RWPE2 (cell line): ENCODE results near the gene HOXB7.

Experiments used
- ATAC-seq: fragments of 200-7000 bp; cut with Tn5 transposase; 3 replicates; pipeline ENCODE4 v1.9.1; 2021; ENCODE audit warnings: low read depth
- DNase-seq: peaks from one replicate; pipeline ENCODE4 v3.0.0-alpha.2; 2020; ENCODE audit warnings: low spot score
- H3K27ac ChIP-seq: fragments of 450-650 bp; 2 replicates; pipeline ENCODE4 v1.5.1; 2017; ENCODE audit warnings: mild to moderate bottlenecking; ENCODE audit not compliant: poor library complexity, severe bottlenecking
- H3K27me3 ChIP-seq: fragments of 250-450 bp; sonication (Bioruptor Pico); 2 replicates; pipeline ENCODE4 v1.5.1; 2021; ENCODE audit warnings: mild to moderate bottlenecking, moderate library complexity; ENCODE audit not compliant: insufficient read depth, poor library complexity, severe bottlenecking
- H3K36me3 ChIP-seq: fragments of 250-450 bp; sonication (Bioruptor Pico); 2 replicates; pipeline ENCODE4 v1.5.1; 2020; ENCODE audit warnings: low read depth, mild to moderate bottlenecking, moderate library complexity
- H3K4me1 ChIP-seq: fragments of 250-450 bp; sonication (Bioruptor Pico); 2 replicates; pipeline ENCODE4 v1.5.1; 2021; ENCODE audit warnings: mild to moderate bottlenecking, moderate library complexity; ENCODE audit not compliant: insufficient read depth, poor library complexity, severe bottlenecking
- H3K4me3 ChIP-seq: fragments of 250-450 bp; sonication (Bioruptor Pico); 2 replicates; pipeline ENCODE4 v1.5.1; 2021; ENCODE audit warnings: mild to moderate bottlenecking, moderate library complexity; ENCODE audit not compliant: severe bottlenecking
- H3K9me3 ChIP-seq: fragments of 250-450 bp; sonication (Bioruptor Pico); 2 replicates; pipeline ENCODE4 v1.5.1; 2021; ENCODE audit warnings: mild to moderate bottlenecking, moderate library complexity; ENCODE audit not compliant: severe bottlenecking
- CTCF ChIP-seq: fragments of 450-650 bp; IDR thresholded peaks from one replicate; pipeline ENCODE4 v1.5.1; 2017; ENCODE audit warnings: mild to moderate bottlenecking, moderate library complexity; ENCODE audit not compliant: poor library complexity, severe bottlenecking

Gene HOXB7

GRCh38 chr17:48605991-48606891 lies 4.6 kb downstream of the HOXB7 start:
- Histone ChIP-seq H3K9me3 (no peaks in the 10 kb centered on the region), H3K36me3 (no peaks in the 10 kb centered on the region), H3K27me3 (no peaks in the 10 kb centered on the region), H3K27ac (no peak overlapping the region), H3K4me3 (no peak overlapping the region), H3K4me1 (peaks cover 18% of the 10 kb centered on the region)
- DNase-seq (no peak), ATAC-seq (no peak)
- TF ChIP-seq CTCF, result no peak

GRCh38 chr17:48605409-48605919 lies 5.4 kb downstream of the HOXB7 start:
- no peak for DNase-seq
- H3K27me3 ChIP-seq, result no peaks in the 10 kb centered on the region

GRCh38 chr17:48604770-48605329 lies 6.0 kb downstream of the HOXB7 start, which contains the start of gene HOXB6:
Gene HOXB6, minus strand, starts transcription at chr17:48604986. Its CDS starts 6,836 bp downstream, at chr17:48598150.
- peak; percentile 34; the same call in 2 of the 3 replicates for ATAC-seq
- Histone ChIP-seq H3K4me1 (peaks cover 16% of the 10 kb centered on the region), H3K27me3 (no peaks in the 10 kb centered on the region), H3K4me3 (peak within 1 kb of the TSS; percentile 52), H3K36me3 (no peaks in the 10 kb centered on the region), H3K9me3 (no peaks in the 10 kb centered on the region), H3K27ac (peak within 1 kb of the TSS; percentile 86)
- DNase-seq, result no peak
- TF ChIP-seq CTCF, result no peak

More at GRCh38 chr17:48605409-48605919, 5.4 kb downstream of the HOXB7 start:
- no peaks in the 10 kb centered on the region for H3K9me3 ChIP-seq
- H3K4me3 ChIP-seq, result no peak overlapping the region
- peaks cover 18% of the 10 kb centered on the region for H3K4me1 ChIP-seq
- no peak for ATAC-seq
- no peaks in the 10 kb centered on the region for H3K36me3 ChIP-seq
- TF ChIP-seq CTCF, result no peak
- peak overlapping the region; percentile 86 for H3K27ac ChIP-seq

GRCh38 chr17:48603959-48604769 lies 6.7 kb downstream of the HOXB7 start:
- H3K27me3 ChIP-seq, result no peaks in the 10 kb centered on the region
- DNase-seq (no peak), ATAC-seq (peak; percentile 72)
- peak; percentile 18 for TF ChIP-seq CTCF
- H3K9me3 ChIP-seq, result no peaks in the 10 kb centered on the region
- H3K36me3 ChIP-seq, result no peaks in the 10 kb centered on the region
- peak overlapping the region; percentile 86 for H3K27ac ChIP-seq
- peak overlapping the region; percentile 52 for H3K4me3 ChIP-seq
- peaks cover 13% of the 10 kb centered on the region for H3K4me1 ChIP-seq
